Measurements from ENCODE around the gene EXOC4.

EXOC4 gene

DNA sequence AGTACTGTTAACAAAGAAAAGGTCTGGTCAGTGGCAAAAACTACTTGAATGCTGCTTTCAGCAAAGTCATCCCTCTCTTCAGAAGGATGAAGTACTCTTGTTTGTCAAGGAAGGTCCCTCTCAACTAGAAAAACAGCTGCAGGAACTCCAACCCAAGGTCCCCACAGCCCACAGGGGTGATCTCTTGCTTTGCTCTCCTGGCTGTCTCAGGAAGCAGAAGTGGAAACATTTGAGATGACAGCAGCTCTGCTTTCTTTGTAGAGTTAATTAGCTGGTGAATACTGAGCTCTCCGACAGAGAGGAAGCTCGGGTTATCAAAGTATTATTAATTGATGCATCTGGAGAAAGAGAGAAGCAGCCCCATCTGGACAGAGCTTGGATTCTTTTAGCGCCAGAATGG, 848.8 kb downstream of the EXOC4 start:
- DNase-seq, result no peak

DNA sequence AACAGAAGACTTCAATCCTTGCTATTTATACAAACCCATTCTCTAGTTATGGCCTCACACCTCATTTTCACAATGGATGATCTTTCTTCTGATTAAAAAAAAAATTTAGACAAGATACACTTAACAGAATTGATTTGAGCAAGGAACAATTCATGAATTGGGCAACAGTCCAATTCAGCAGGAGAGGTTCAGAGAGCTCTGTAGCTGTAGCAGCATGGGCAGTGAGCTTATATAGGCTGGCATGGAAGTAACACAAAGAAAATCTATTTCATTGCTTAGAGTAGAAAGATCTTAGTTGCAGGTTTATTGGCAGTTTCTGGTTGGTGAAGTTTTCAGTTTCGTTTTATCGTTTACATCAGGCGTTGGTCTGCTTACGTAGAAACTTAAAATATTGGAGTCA, 851.3 kb downstream of the EXOC4 start:
- no peak for DNase-seq

DNA sequence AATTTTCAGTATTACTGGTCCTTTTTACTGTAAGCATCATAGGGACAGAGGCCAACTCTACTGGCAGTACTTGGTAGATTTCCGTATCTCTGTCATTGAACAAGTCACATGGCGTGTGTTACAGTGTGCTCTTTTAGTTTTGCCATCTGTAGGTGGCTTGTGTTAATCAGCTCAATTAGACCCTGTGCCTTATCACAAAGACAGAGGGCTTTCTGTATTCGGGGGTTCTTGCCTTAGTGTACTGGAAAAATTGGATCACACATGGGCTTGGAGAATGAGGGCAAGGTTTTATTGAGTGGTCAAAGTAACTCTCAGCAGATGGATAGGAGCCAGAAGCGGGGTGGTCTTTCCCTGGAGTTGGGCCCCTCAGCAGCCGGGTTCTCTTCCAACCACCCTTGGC, 853.0 kb downstream of the EXOC4 start:
- no peak for DNase-seq

DNA sequence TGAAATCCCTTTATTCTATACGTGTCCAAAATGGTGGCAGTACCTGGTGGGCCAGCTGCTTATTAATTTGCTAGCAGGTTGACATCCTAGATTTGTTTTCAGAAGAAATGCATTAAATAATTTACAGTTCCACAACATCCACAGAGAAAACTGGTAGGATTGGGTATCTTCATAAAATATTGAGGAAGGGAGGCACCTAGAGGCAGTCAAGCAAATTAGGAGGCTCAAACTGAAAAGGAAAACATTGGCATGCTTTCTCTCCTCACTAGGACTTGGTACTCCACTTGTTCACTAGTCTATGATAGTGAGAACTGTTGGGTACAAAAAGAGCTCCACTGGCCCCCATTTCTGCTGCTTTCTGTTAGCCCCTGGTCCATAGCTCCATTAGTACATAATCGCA, 855.9 kb downstream of the EXOC4 start:
- no peak for DNase-seq

DNA sequence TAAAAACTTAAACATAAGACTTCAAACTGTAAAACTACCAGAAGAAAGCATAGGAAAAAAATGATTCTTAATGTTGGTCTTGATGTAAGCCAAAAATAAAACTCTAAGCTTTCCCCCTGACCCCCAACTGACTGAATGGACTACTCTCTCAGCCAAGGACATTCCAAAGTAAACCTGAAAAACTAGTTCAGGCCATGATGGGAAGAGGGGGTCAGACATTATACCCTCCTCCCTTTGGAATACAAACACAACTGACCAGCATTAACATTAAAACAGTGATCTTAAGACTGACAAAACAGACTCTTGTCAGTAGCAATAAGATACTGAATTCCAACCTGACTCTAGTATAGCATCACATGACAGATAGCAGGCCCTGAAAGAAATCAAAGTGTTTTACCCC, 860.8 kb downstream of the EXOC4 start:
- DNase-seq, result no peak

DNA sequence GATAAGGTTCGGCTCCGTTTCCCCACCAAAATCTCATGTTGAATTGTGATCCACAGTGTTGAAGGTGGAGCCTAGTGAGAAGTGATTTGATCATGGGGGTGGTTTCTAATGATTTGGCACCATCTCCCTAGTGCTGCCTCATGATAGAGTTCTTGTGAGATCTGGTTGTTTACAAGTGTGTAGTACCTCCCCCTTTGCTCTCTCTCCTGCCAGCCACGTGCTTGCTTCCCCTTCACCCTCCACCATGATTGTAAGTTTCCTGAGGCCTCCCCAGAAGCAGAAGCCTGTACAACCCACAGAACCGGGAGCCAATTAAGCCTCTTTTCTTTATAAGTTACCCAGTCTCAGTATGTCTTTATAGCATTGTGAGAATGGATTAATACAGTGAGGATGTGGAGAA, 862.1 kb downstream of the EXOC4 start:
- DNase-seq, result no peak

Data from inflammatory macrophage (primary cell).